ENCODE results near the gene CCDC9B.

CCDC9B gene

GRCh38 chr15:40337597-40337996, 3.1 kb downstream of the CCDC9B start:
- DNase-seq (ENCODE audit: insufficient read length, low spot score) = no peak
- no peak for TF ChIP-seq CTCF (IDR thresholded peaks at IDR 0.05; ENCODE audit: insufficient read depth, missing control alignments)
- no peak for FAIRE-seq

- peak; percentile 27 for TF ChIP-seq CTCF (IDR thresholded peaks at IDR 0.05; ENCODE audit: insufficient read depth, missing control alignments)
- no peak for DNase-seq (ENCODE audit: insufficient read length, low spot score)
- FAIRE-seq = no peak
Measured at GRCh38 chr15:40336744-40337122, 4.0 kb downstream of the CCDC9B start.

- no peak for TF ChIP-seq CTCF (IDR thresholded peaks at IDR 0.05; ENCODE audit: insufficient read depth, missing control alignments)
- no peak for DNase-seq (ENCODE audit: insufficient read length, low spot score)
- FAIRE-seq = no peak
Measured at GRCh38 chr15:40335938-40336743, 4.6 kb downstream of the CCDC9B start.

GRCh38 chr15:40334941-40335795, 5.6 kb downstream of the CCDC9B start:
- DNase-seq (ENCODE audit: insufficient read length, low spot score) = no peak
- no peak for FAIRE-seq
- TF ChIP-seq CTCF (IDR thresholded peaks at IDR 0.05; ENCODE audit: insufficient read depth, missing control alignments) = no peak

GRCh38 chr15:40334541-40334940, 6.2 kb downstream of the CCDC9B start:
- no peak for TF ChIP-seq CTCF (IDR thresholded peaks at IDR 0.05; ENCODE audit: insufficient read depth, missing control alignments)
- no peak for FAIRE-seq
- DNase-seq (ENCODE audit: insufficient read length, low spot score) = no peak

GRCh38 chr15:40333922-40334492, 6.7 kb downstream of the CCDC9B start:
- TF ChIP-seq CTCF (IDR thresholded peaks at IDR 0.05; ENCODE audit: insufficient read depth, missing control alignments) = no peak
- FAIRE-seq = no peak
- DNase-seq (ENCODE audit: insufficient read length, low spot score) = no peak

Data from D721Med (cell line).